GM19099 (cell line): Measurements from ENCODE around the gene ZIC5.

Source experiments
- POLR2A ChIP-seq: IDR thresholded peaks from 3 replicates; pipeline ENCODE4 v1.6.1; 2011; ENCODE audit warnings: low read depth; ENCODE audit not compliant: insufficient read length; ENCODE audit errors: extremely low read depth

Gene ZIC5

DNA sequence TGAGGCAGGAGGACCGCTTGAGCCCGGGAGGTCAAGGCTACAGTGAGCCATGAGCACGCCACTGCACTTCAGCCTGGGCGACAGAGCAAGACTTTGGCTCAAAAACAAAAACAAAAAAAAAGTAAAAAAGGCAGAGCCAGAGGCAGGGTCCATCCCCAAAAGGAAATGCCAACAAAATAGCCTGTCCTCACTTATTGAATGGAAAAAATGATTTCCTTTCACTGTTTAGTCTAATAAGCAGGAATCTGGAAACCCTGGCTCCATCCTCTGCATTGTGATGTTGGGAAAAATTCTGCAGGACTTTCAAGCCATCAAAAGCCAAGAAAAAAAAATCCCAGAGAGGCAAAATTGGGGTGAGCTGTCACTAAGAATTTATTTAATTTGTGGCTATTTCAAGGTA is 23.2 kb downstream of the ZIC5 start:
- TF ChIP-seq POLR2A = no peak

DNA sequence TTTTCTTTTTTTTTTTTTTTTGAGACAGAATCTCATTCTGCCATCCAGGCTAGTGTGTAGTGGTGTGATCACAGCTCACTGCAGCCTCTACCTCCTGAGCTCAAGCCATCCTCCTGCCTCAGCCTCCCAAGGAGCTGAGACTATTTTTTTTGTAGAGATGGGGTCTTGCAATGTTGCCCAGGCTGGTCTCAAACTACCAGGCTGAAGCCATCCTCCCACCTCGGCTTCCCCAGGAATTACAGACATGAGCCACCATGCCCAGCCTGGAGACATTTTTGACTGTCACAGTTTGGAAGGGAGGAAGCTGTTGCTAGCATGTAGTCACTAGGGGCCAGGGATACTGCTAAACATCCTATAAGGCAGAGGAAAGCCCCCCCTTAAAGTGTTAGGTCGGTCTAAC is 23.9 kb downstream of the ZIC5 start:
- no peak for TF ChIP-seq POLR2A

DNA sequence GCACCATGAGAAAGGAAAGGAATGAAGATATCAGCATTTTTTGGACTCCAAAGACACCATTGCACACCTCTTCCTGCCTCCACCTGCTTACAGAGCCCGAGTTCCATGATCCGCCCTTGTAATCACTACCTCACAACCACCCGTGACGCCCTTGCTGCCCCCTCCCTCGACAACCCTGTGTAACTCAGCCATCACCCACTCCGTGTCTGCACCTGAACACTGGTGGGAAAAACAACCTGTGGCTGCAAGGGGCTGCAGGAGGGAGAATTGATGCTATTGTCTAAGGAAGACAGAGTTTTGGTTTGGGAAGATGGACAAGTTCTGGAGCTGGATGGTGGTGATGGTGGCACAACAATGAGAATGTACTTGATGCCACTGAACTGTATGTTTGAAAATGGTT is 27.0 kb downstream of the ZIC5 start:
- TF ChIP-seq POLR2A = no peak

DNA sequence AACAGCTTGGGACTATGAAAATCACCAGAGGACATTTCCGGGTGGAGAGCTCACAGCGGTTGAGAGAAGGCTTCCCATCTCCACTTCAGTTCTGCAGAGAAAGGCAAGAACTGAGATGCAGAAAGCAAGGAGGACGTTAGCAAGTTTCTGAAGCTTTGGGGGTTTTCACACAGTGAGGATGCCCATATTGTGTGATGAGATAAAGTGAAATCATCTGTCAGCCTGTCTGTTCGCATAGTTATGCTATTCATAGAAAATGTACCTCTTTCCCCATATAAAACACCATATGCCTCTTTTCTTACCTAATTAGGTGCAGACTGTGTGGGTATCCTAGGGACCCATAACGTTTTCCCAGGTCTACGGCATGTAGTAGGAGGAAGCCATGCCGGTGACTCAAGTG is 27.5 kb downstream of the ZIC5 start:
- no peak for TF ChIP-seq POLR2A

DNA sequence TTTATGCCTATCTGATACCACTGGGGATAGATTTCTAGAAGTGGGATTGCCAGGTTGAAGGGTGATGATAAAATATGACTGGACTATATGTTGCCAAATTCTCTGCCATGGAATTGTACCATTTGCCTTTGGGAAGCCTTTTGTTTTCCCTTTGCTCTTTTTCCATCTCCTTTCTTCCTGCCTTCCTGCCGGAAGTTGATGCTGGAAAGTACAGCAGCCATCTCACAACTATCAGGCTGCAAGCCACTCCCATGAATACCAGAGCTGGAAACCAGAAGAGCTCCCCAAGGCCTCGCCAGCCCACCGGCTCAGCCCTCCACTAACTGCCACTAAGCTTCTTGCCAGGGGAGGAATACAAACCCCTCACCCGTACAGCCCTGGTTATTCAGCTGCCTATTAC is 29.7 kb downstream of the ZIC5 start:
- TF ChIP-seq POLR2A = no peak

DNA sequence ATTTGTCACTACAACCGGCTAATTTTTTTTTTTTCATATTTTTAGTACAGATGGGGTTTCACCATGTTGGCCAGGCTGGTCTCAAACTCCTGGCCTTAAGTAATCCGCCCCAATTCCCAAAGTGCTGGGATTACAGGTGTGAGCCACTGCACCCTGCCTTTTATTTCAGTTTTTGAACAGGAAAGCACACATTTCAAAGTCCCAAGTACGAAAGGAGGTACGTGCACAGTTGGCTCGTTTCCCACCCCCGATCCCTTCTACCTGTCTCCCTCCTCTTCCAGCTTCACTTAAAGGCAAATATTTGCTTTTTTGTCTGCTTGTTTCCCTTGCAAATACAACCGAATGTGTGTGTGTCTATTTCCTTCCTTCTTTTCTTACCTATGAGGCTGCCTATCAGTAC is 30.5 kb downstream of the ZIC5 start:
- TF ChIP-seq POLR2A = no peak

DNA sequence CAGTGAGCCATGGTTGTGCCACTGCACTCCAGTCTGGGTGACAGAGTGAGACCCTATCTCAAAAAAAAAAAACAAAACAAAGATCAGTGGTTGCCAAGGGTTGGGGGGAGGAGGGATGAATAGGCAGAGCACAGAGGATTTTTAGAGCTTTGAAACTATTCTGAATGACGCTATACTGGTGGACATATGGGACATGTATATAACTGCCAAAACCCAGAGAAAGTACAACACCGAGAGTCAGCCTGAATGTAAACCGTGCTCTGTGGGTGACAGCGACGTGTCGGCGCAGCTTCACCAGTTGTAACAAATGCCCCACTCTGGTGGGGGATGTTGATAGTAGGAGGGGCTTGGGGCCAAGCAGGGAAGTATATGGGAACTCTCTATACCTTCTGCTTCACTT is 32.9 kb downstream of the ZIC5 start:
- no peak for TF ChIP-seq POLR2A

DNA sequence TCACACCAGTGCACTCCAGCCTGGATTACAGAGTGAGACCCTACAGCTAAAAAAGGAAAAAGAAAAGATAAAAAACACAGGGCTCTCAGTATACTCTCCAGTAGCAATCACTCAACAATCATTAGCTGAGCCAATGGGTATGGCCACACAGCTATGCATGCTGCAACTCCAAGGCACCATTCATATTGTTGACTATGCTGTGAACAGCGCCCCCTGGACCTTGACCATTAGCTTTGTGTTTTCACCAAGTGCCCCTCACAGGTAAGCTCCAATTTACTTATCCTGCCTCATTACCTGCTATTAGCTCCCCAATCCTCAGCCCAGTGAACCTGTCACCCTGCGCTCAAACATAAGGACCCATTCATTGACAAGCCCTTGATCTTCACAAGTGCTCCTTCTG is 35.8 kb downstream of the ZIC5 start:
- TF ChIP-seq POLR2A = no peak

DNA sequence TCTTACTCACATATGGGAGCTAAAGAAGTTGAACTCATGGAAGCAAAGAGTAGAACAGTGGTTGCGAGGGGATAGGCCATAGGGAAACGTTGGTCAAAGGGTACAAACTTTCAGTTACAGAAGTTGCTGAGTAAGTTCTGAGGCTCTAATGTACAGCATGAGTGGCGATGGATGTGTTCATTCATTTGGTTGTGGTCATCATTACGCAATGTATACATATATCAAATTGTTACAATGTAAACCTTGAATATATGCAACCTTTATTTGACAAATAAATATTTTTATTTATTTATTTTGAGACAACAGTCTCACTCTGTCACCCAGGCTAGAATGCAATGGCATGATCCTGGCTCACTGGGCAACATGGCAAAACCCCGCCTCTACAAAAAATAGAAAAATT is 38.7 kb downstream of the ZIC5 start:
- TF ChIP-seq POLR2A = no peak

DNA sequence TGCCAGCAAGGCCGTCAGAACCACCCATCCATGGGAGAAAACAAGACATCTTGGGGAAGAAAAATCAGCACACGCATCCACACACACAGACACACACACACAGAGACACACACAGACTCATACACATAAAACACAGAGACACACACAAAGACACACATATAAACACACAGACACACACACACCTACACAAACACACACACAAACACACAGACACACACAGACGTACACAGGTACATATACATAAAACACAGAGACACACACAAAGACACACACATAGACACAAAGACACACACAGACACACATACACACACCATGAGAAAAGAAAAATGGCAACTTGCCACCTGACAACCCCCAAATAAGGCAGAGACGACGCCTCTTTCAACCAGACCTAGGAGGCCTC is 40.6 kb downstream of the ZIC5 start:
- TF ChIP-seq POLR2A = no peak

DNA sequence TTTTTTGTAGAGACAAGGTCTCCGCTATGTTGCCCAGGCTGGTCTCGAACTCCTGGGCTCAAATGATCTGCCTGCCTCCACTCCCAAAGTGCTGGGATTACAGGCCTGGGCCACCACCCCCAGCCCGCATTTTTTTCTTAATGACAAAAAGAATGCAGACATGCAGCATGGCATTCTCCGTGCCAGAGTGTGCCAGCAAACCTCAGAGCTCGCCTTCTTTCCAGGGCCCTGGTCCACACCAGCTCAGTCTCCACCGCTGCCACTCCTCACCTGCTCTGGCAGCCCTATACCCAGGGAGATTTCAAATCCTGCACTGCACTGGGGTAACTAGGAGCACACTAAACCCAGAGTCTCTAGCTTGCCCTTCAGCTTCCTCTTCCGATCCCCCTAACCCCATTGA is 41.7 kb downstream of the ZIC5 start:
- no peak for TF ChIP-seq POLR2A

DNA sequence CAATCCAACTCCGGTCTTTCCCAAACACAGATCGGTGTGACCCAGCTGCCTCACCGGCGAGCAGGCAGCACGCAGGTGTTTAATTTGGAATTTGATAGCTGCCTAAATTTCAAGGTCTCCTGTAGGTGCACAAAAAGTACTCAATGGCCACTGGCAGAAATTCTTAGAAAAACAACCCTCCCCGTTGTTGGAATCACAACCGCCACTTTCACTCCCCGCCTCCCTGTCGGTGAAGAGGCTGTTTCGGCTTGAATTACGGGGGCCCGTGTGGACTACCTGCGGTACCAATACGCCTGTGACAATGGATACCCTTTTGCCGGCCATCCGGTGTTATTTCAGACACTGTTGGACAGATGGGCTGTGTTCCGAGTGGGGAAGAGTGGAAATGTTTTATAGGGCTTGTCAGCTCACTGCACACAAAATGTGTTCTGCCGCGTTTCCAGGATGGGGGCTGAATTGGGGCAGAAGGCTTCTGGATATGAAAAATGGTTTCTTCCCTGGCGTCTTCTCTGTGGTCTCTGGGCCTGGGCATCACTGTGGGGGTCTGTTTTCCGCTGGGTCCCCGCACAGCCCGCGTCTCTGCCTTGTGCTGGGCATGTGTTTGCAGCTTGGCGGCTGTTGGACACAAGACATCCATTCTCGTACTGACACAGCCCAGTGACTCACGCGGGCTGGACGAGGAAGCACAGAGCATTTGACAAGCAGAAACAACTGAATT is 45.4 kb downstream of the ZIC5 start:
- no peak for TF ChIP-seq POLR2A

DNA sequence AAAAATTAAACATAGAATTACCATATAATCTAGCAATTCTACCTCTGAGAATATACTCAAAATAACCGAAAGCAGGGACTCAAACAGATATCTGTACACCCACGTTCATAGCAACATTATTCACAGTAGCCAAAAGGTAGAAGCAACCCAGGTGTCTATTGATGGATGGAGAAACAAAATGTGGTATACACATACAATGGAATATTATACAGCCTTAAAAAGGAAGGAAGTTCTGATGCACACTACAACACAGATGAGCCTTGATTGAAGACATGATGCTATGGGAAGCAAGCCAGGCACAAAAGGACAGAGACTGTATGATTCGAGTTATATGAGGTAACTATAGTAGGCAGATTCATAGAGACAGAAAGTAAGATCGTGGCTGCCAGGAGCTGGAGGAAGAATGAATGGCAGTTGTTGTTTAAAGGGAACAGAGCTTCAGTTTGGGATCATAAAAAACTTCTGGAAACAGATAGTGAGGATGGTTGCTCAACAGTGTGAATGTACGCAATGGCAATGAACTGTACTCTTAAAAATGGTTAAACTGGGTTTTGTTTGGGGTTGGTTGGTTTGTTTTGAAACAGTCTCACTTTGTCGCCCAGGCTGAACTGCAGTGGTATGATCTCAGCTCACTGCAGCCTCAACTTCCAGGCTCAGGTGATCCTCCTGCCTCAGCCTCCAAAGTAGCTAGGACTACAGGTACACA is 47.5 kb downstream of the ZIC5 start:
- no peak for TF ChIP-seq POLR2A

DNA sequence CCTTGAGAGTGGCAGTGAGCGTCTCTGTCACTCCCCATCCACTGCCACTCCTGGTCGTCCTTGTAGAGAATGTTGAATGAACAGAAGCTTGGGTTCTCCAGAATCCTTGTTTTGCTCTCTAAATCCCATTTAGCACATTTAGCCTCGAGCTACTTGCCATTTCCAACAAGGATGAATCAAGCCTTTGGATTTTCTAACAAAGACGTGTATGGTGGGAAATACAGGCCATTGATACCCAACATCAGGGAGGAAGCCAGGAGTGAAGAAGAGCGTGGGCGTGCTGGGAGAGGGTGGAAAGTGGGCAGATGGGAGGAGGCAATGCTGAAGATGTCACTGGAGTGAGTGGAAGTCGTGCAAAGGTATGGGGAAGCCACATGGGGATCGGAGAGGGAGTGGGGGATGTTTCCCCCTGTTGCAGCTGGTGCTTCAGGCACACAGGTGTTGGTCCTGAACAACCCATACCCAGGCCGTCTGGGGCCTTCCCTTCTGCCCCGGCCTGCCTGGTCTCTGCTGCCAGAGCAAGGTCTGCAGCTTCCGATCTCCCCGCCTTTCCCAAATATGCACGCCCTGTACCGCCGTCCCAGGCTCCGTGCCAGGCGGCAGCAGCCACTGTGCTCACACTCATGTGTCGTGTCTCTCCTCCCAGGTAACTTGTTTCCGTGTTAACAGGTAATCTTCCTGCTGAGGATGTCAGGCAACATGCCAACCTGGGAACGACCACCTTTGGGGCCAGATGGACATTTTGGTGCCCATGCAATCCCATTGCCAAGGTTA is 48.7 kb downstream of the ZIC5 start:
- TF ChIP-seq POLR2A = no peak

DNA sequence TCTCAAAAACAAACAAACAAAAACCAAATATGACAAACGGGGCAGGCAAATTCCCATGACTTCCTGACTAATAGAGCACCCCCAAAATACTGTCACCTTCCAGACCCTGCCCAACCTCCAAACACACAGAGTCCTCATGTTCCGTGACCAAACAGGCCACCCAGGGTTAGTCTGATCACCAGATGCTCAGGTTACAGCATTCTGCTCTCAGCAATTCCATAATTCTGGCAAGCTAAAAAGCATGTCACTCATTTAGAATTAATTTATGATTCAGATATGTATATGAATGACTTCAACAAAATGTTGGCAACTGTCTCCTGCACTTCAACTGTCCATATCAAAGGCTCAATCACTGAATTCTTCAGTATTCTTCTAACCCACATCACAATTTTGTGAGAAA is 52.4 kb downstream of the ZIC5 start:
- no peak for TF ChIP-seq POLR2A

DNA sequence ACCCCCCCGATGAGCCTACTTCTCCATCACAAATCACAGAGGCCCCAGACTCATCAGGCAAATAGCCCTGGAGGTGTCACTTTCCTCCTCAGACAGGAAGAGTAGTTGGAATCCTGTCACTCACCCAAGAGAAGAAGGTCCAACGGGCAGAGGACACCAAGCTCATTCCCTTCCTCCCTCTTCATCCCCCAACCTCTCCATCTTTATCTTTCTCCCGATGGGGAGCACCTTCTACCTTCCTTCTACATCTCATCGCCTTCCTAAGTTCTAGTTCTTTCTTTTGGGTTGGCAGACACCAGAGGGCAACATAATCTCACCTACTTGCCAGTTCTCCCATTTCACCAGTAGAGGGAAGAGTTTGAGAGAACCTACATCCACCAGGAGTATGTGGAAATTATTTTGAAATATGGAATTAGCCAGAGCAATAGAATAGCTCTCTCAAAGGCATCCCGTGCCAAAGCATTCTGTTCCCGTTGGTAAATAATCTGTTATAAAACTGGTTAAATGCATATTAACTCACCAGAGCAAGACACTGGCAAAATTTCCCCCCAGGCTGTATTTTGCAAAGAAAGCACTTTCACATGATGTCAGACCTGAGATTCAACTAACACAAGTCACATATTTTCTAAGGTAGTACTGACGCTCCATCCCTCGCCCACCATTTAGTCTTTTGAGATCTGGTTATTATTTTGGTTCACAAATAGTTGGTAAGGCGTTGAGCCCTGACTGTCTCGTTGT is 55.0 kb downstream of the ZIC5 start:
- no peak for TF ChIP-seq POLR2A

DNA sequence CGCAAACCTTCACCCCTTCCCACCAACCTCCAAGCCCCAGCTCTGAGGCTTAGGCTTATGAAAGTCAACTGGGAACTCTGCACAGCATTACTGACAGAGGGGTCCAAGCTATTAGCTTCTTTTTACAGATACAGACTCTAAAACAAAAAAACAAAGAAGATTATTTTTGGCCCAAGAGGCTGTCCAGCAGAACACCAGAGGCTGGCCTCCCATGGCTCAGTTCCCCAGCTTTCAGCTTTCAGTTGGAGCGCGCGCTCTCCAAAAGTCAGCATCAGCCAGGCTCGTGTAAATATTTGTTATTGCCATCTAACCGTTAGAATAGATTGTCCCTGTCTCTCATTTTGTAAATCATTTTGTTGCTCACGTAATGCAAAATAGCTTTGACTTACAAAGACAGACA is 58.4 kb downstream of the ZIC5 start:
- no peak for TF ChIP-seq POLR2A
